ENCODE data around the gene PHPT1. TPM values are rescaled to one million over a fixed set of nuclear protein-coding genes. Genes with fewer than 3 reads are reported as not detected.
"Not testable (repeated sequence)": the region's sequence is repeated elsewhere in the genome, so short reads cannot be mapped to it uniquely, and the experiment has no call there.

Gene PHPT1
- total RNA-seq, 2 donors from 2014 or later: 129 to 167 TPM

- no peaks in the 10 kb centered on the region for H3K36me3 Mint-ChIP-seq
- no peak for ATAC-seq
- no peak for DNase-seq (ENCODE audit: low spot score in 2 of 2)
- H3K27ac Mint-ChIP-seq: peak overlapping the region in 1 of 2 donors; percentile 61
- no peaks in the 10 kb centered on the region for H3K9me3 Mint-ChIP-seq
Observed at GRCh38 chr9:136831002-136831719, 18.0 kb upstream of the PHPT1 start.

- DNase-seq (ENCODE audit: low spot score in 2 of 2): no peak
- Mint-ChIP-seq H3K27ac (no peak overlapping the region), H3K9me3 (no peaks in the 10 kb centered on the region), H3K36me3 (no peaks in the 10 kb centered on the region)
- ATAC-seq: no peak
Observed at GRCh38 chr9:136831720-136832104, 17.5 kb upstream of the PHPT1 start.

- Mint-ChIP-seq H3K27ac (no peak overlapping the region), H3K36me3 (no peaks in the 10 kb centered on the region), H3K9me3 (no peaks in the 10 kb centered on the region)
- DNase-seq (ENCODE audit: low spot score in 2 of 2) (no peak), ATAC-seq (no peak)
Observed at GRCh38 chr9:136832581-136832980, 16.6 kb upstream of the PHPT1 start.

- peak in 1 of 2 donors; percentile 55 for DNase-seq (ENCODE audit: low spot score in 2 of 2)
- not testable (repeated sequence) for H3K9me3 Mint-ChIP-seq, ATAC-seq, H3K36me3 Mint-ChIP-seq, H3K27ac Mint-ChIP-seq
Observed at GRCh38 chr9:136833381-136834048, 15.7 kb upstream of the PHPT1 start.

GRCh38 chr9:136835162-136835931 lies 13.9 kb upstream of the PHPT1 start:
- no peak for ATAC-seq
- no peaks in the 10 kb centered on the region for H3K9me3 Mint-ChIP-seq
- peak overlapping the region in 1 of 2 donors; percentile 41 for H3K27ac Mint-ChIP-seq
- peaks cover 0 to 6% of the 10 kb centered on the region in 2 donors for H3K36me3 Mint-ChIP-seq
- DNase-seq (ENCODE audit: low spot score in 2 of 2): no peak

- peaks cover 0 to 6% of the 10 kb centered on the region in 2 donors for H3K36me3 Mint-ChIP-seq
- no peaks in the 10 kb centered on the region for H3K9me3 Mint-ChIP-seq
- DNase-seq (ENCODE audit: low spot score in 2 of 2) (no peak), ATAC-seq (no peak)
- no peak overlapping the region for H3K27ac Mint-ChIP-seq
Observed at GRCh38 chr9:136835932-136836904, 13.0 kb upstream of the PHPT1 start.

GRCh38 chr9:136837146-136837855 lies 11.9 kb upstream of the PHPT1 start:
- H3K36me3 Mint-ChIP-seq: peaks cover 0 to 6% of the 10 kb centered on the region in 2 donors
- H3K27ac Mint-ChIP-seq: no peak overlapping the region

GRCh38 chr9:136837856-136838277 lies 11.3 kb upstream of the PHPT1 start:
- H3K9me3 Mint-ChIP-seq; H3K27ac Mint-ChIP-seq; DNase-seq (ENCODE audit: low spot score in 2 of 2); ATAC-seq; H3K36me3 Mint-ChIP-seq: not testable (repeated sequence)

More at GRCh38 chr9:136837146-136837855, 11.9 kb upstream of the PHPT1 start:
- ATAC-seq (no peak), DNase-seq (ENCODE audit: low spot score in 2 of 2) (no peak)
- H3K9me3 Mint-ChIP-seq: no peaks in the 10 kb centered on the region

GRCh38 chr9:136838314-136839228 lies 10.6 kb upstream of the PHPT1 start:
- H3K9me3 Mint-ChIP-seq: no peaks in the 10 kb centered on the region
- H3K27ac Mint-ChIP-seq: no peak overlapping the region
- H3K36me3 Mint-ChIP-seq: peaks cover 0 to 6% of the 10 kb centered on the region in 2 donors
- ATAC-seq (no peak), DNase-seq (ENCODE audit: low spot score in 2 of 2) (no peak)

GRCh38 chr9:136839229-136840139 lies 9.7 kb upstream of the PHPT1 start:
- H3K27ac Mint-ChIP-seq: peak overlapping the region in 1 of 2 donors; percentile 54
- no peak for ATAC-seq
- no peak for DNase-seq (ENCODE audit: low spot score in 2 of 2)
- no peaks in the 10 kb centered on the region for H3K9me3 Mint-ChIP-seq
- peaks cover 0 to 6% of the 10 kb centered on the region in 2 donors for H3K36me3 Mint-ChIP-seq

- Mint-ChIP-seq H3K27ac (peak overlapping the region in 1 of 2 donors; percentile 54), H3K9me3 (no peaks in the 10 kb centered on the region), H3K36me3 (peaks cover 0 to 6% of the 10 kb centered on the region in 2 donors)
- ATAC-seq (no peak), DNase-seq (ENCODE audit: low spot score in 2 of 2) (no peak)
Observed at GRCh38 chr9:136840140-136840876, 8.9 kb upstream of the PHPT1 start.

GRCh38 chr9:136840877-136841645 lies 8.1 kb upstream of the PHPT1 start:
- no peaks in the 10 kb centered on the region for H3K9me3 Mint-ChIP-seq
- no peak for ATAC-seq
- no peak overlapping the region for H3K27ac Mint-ChIP-seq
- DNase-seq (ENCODE audit: low spot score in 2 of 2): no peak
- peaks cover 0 to 6% of the 10 kb centered on the region in 2 donors for H3K36me3 Mint-ChIP-seq
